Measurements from ENCODE around the gene STK33. TPM values are rescaled to one million over a fixed set of nuclear protein-coding genes. Genes with fewer than 3 reads are reported as not detected.

Gene STK33
- total and polyA plus RNA-seq, 2 of the 13 experiments (the other 11 are each of a cell fraction or from before 2014, with no cell fraction given) = 2.7 to 12.6 TPM

- Histone ChIP-seq H3K36me3 (replicated peaks in 1 of 2; ENCODE audit: control insufficient read depth in 1 of 2, insufficient read depth in 2 of 2, low read length in 2 of 2) (no peaks in the 10 kb centered on the region), H3K27ac (ENCODE audit: extremely low read length, insufficient read depth, low read length) (no peak overlapping the region), H3K27me3 (ENCODE audit: control insufficient read depth in 1 of 2, insufficient read depth in 2 of 2, low read length in 2 of 2) (no peaks in the 10 kb centered on the region), H3K4me3 (replicated peaks in 1 of 3; ENCODE audit: insufficient read depth in 1 of 3, low read depth in 2 of 3, low read length in 3 of 3) (no peak overlapping the region), H3K4me2 (ENCODE audit: low read depth, low read length) (peak overlapping the region; percentile 37; the same call in 1 of the 2 replicates), H4K20me1 (ENCODE audit: insufficient read depth, low read length) (no peaks in the 10 kb centered on the region), H3K79me2 (ENCODE audit: insufficient read depth, low read length) (no peaks in the 10 kb centered on the region), H3K9me3 (ENCODE audit: low read length) (no peaks in the 10 kb centered on the region), H3K4me1 (ENCODE audit: insufficient read depth, low read length) (peaks cover 12% of the 10 kb centered on the region), H2AFZ (ENCODE audit: low read length) (no peak overlapping the region), H3K9ac (ENCODE audit: insufficient read depth, low read depth, low read length) (no peak overlapping the region)
- 0% methylated on average over 2 of the region's 2 CpGs for WGBS (ENCODE audit: low lambda C conversion rate)
- no TSS peak for BruUV-seq (replicated peaks)
- intact Hi-C loops (cut with micrococcal nuclease; ENCODE audit: unreplicated experiment) (no loop called here), in situ Hi-C loops (cut with HindIII; ENCODE audit: extremely low pct_ligation_motif_present, low pct_unique_long_range_greater_than_20kb) (no loop called here)
- POLR2A ChIA-PET = interaction anchor here (1.8 kb wide), 1 partner anchor 10 kb away, joined by 6 read pairs; the partner anchor contains the start of gene STK33
- FAIRE-seq (peak; percentile 43), ATAC-seq (peak; percentile 97), DNase-seq (ENCODE audit: low spot score) (peak; percentile 62)
- CTCF ChIA-PET (ENCODE audit: low intra/inter-chr PET ratio, low total read pairs) = no interaction called here
- TF ChIP-seq HMGXB3 (CRISPR knock-in tag; IDR thresholded peaks at IDR 0.05; ENCODE audit: borderline replicate concordance) = peak; percentile 95
- TF ChIP-seq TRIM24 (CRISPR knock-in tag; IDR thresholded peaks at IDR 0.05) = no peak
- TF ChIP-seq ZNF503 (CRISPR knock-in tag; IDR thresholded peaks at IDR 0.05) = no peak
- TF ChIP-seq ATF1 (CRISPR knock-in tag; IDR thresholded peaks at IDR 0.05) = no peak
- TF ChIP-seq CENPX (CRISPR knock-in tag; IDR thresholded peaks at IDR 0.05) = no peak
- TF ChIP-seq DDIT3 (CRISPR knock-in tag; IDR thresholded peaks at IDR 0.05) = no peak
- no peak for TF ChIP-seq ZNF326 (CRISPR knock-in tag; IDR thresholded peaks at IDR 0.05; ENCODE audit: borderline replicate concordance)
- TF ChIP-seq PRMT3 (CRISPR knock-in tag; IDR thresholded peaks at IDR 0.05; ENCODE audit: borderline replicate concordance, low read depth) = no peak
- no peak for TF ChIP-seq CENPT (CRISPR knock-in tag; IDR thresholded peaks at IDR 0.05; ENCODE audit: low read depth)
- peak; percentile 14; the same call in 1 of the 2 replicates for TF ChIP-seq CTCF (CRISPR knock-in tag; IDR thresholded peaks at IDR 0.05)
- no peak for TF ChIP-seq RAD21 (CRISPR knock-in tag; IDR thresholded peaks at IDR 0.05)
- peak; percentile 36; the same call in 1 of the 2 replicates for TF ChIP-seq RXRB (CRISPR knock-in tag; IDR thresholded peaks at IDR 0.05; ENCODE audit: borderline replicate concordance)
- TF ChIP-seq MYPOP (CRISPR knock-in tag; IDR thresholded peaks at IDR 0.05) = no peak
- no peak for TF ChIP-seq ZNF597 (CRISPR knock-in tag; IDR thresholded peaks at IDR 0.05)
Observed at GRCh38 chr11:8584511-8584910, 9.5 kb downstream of the STK33 start.
